GM12873 (cell line): ENCODE data around the gene SPNS3.

Experiments
- CTCF ChIP-seq: IDR thresholded peaks from 2 replicates; pipeline ENCODE4 v1.5.1; 2012; ENCODE audit warnings: low read depth, mild to moderate bottlenecking, moderate library complexity, low read length, control low read depth; ENCODE audit not compliant: insufficient read depth; ENCODE audit errors: missing control alignments

Gene SPNS3

GRCh38 chr17:4502466-4503154 is 68.9 kb downstream of the SPNS3 start:
- no peak for TF ChIP-seq CTCF

- TF ChIP-seq CTCF, result no peak
Observed at GRCh38 chr17:4503283-4504025, 69.7 kb downstream of the SPNS3 start.

- no peak for TF ChIP-seq CTCF
Observed at GRCh38 chr17:4504188-4504587, 70.4 kb downstream of the SPNS3 start.

GRCh38 chr17:4505187-4505586 is 71.4 kb downstream of the SPNS3 start:
- TF ChIP-seq CTCF, result no peak

GRCh38 chr17:4506175-4506813 is 72.6 kb downstream of the SPNS3 start:
- TF ChIP-seq CTCF, result no peak

GRCh38 chr17:4506892-4507291 is 73.2 kb downstream of the SPNS3 start:
- no peak for TF ChIP-seq CTCF
